ENCODE measurements around the gene PTF1A. TPM values are rescaled to one million over a fixed set of nuclear protein-coding genes. Genes with fewer than 3 reads are reported as not detected.

The PTF1A gene
- total and polyA plus RNA-seq, 3 donors from 2014 or later, result 4.9 to 5.1 (median 5.0) TPM

- H3K27me3 ChIP-seq, result no peaks in the 10 kb centered on the region
These were observed 5.9 kb upstream of the PTF1A start for GRCh38 chr10:23186178-23186577.

GRCh38 chr10:23186697-23187096 lies 5.4 kb upstream of the PTF1A start:
- no peak overlapping the region for H3K27ac ChIP-seq
- whole genome bisulfite sequencing, 2 donors, result 39 to 52% methylated on average over 5 of the region's 5 CpGs

More at GRCh38 chr10:23186178-23186577, 5.9 kb upstream of the PTF1A start:
- intact Hi-C loops (cut with DNase I; ENCODE audit: low total_unique reads), result no loop called here
- H3K27ac ChIP-seq, result no peak overlapping the region
- WGBS, 2 donors, result 67 to 72% methylated on average over 7 of the region's 7 CpGs
- H3K9me3 ChIP-seq, result no peaks in the 10 kb centered on the region
- TF ChIP-seq CTCF (IDR thresholded peaks at IDR 0.05), result no peak
- TF ChIP-seq POLR2A (IDR thresholded peaks at IDR 0.05), result no peak
- H3K36me3 ChIP-seq (ENCODE audit: low read depth, missing control alignments), result no peaks in the 10 kb centered on the region
- no peak overlapping the region for H3K4me3 ChIP-seq
- H3K4me1 ChIP-seq, result no peaks in the 10 kb centered on the region
- no peak for DNase-seq

GRCh38 chr10:23187155-23187554 lies 5.0 kb upstream of the PTF1A start:
- no peaks in the 10 kb centered on the region for H3K36me3 ChIP-seq (ENCODE audit: low read depth, missing control alignments)
- TF ChIP-seq CTCF (IDR thresholded peaks at IDR 0.05) (no peak), POLR2A (IDR thresholded peaks at IDR 0.05) (no peak)
- H3K4me3 ChIP-seq, result no peak overlapping the region
- H3K27ac ChIP-seq, result no peak overlapping the region
- DNase-seq, result no peak
- H3K27me3 ChIP-seq, result no peaks in the 10 kb centered on the region
- intact Hi-C loops (cut with DNase I; ENCODE audit: low total_unique reads), result no loop called here
- no peaks in the 10 kb centered on the region for H3K4me1 ChIP-seq
- H3K9me3 ChIP-seq, result no peaks in the 10 kb centered on the region
- WGBS, 2 donors, result 57 to 89% methylated on average over 1 of the region's 1 CpG

More at GRCh38 chr10:23186697-23187096, 5.4 kb upstream of the PTF1A start:
- Histone ChIP-seq H3K27me3 (no peaks in the 10 kb centered on the region), H3K4me3 (no peak overlapping the region), H3K4me1 (no peaks in the 10 kb centered on the region), H3K9me3 (no peaks in the 10 kb centered on the region), H3K36me3 (ENCODE audit: low read depth, missing control alignments) (no peaks in the 10 kb centered on the region)
- intact Hi-C loops (cut with DNase I; ENCODE audit: low total_unique reads), result no loop called here
- no peak for DNase-seq
- TF ChIP-seq CTCF (IDR thresholded peaks at IDR 0.05) (no peak), POLR2A (IDR thresholded peaks at IDR 0.05) (no peak)

GRCh38 chr10:23189024-23189423 lies 3.1 kb upstream of the PTF1A start:
- Histone ChIP-seq H3K27me3 (no peaks in the 10 kb centered on the region), H3K9me3 (no peaks in the 10 kb centered on the region), H3K27ac (no peak overlapping the region), H3K36me3 (ENCODE audit: low read depth, missing control alignments) (no peaks in the 10 kb centered on the region), H3K4me1 (no peaks in the 10 kb centered on the region), H3K4me3 (no peak overlapping the region)
- no peak for DNase-seq
- intact Hi-C loops (cut with DNase I; ENCODE audit: low total_unique reads), result no loop called here
- TF ChIP-seq POLR2A (IDR thresholded peaks at IDR 0.05), result no peak
- TF ChIP-seq CTCF (IDR thresholded peaks at IDR 0.05), result no peak
- WGBS, 2 donors, result 33 to 64% methylated on average over 4 to 5 of the region's 5 CpGs

Data from testis (tissue), 3 donors.